HCT116 (cell line): ENCODE measurements around the gene KPNA3. TPM values are rescaled to one million over a fixed set of nuclear protein-coding genes. Genes with fewer than 3 reads are reported as not detected.

Source experiments
- ATAC-seq: fragments of 200-7000 bp; cut with Tn5 transposase; 2 replicates; pipeline ENCODE4 v1.9.1; 2020; ENCODE audit warnings: mild to moderate bottlenecking, moderate library complexity
- BruUV-seq: library from RNA; stranded (reverse); fragments of 400-500 nt; replicated peaks from 2 replicates; lab custom pipeline; 2021; lab: Mats Ljungman, UMichigan
- CTCF ChIA-PET: fragments of 300-600 bp; sonication (Branson Sonifier 250); formaldehyde crosslinking; loops from one replicate; lab custom pipeline; 2021; ENCODE audit warnings: antibody characterized with exemption; lab: Charles Lee
- POLR2A ChIA-PET: fragments of 300-600, 350-600 bp; sonication (Branson Sonifier 250); formaldehyde crosslinking; loops from one replicate; lab custom pipeline; 2021; ENCODE audit warnings: antibody characterized with exemption; lab: Charles Lee
- RAD21 ChIA-PET, 2 experiments: fragments of 300-600 bp; sonication (Branson Sonifier 250); formaldehyde crosslinking; loops; one replicate each; lab custom pipeline; 2023; ENCODE audit warnings: low total read pairs in 2 of 2; ENCODE audit not compliant: uncharacterized antibody in 2 of 2, unreplicated experiment in 2 of 2, low non-redundant PET in 1 of 2; lab: Charles Lee
- DNase-seq: peaks from one replicate; pipeline ENCODE4 v3.0.0-alpha.2; 2010; ENCODE audit warnings: low read depth, low spot score
- H2AFZ ChIP-seq: fragments of 200-600 bp; shearing (Covaris generic), sonication (generic); 2 replicates; pipeline ENCODE4 v1.6.1; 2017; ENCODE audit warnings: low read depth, mixed run types, mixed read lengths, antibody characterized with exemption, low read length; ENCODE audit not compliant: poor library complexity, severe bottlenecking
- H3K27ac ChIP-seq: 2 replicates; pipeline ENCODE4 v1.5.1; 2012; ENCODE audit warnings: low read depth, low read length
- H3K27me3 ChIP-seq: fragments of 200-600 bp; sonication (generic); 2 replicates; pipeline ENCODE4 v1.6.1; 2016; ENCODE audit warnings: mixed run types, low read length, mixed read lengths; ENCODE audit not compliant: insufficient read depth
- H3K36me3 ChIP-seq, 2 experiments: fragments of 200-500 bp in 1 of 2; fragments of 200-600 bp in 1 of 2; sonication (Bioruptor generic) in 1 of 2; sonication (generic) in 1 of 2; 2 replicates each; pipeline versions ENCODE4 v1.5.1 to v1.6.1; 2014 to 2016; ENCODE audit warnings: low read length in 2 of 2, inconsistent platforms in 1 of 2, mixed read lengths in 1 of 2, mixed run types in 1 of 2; ENCODE audit not compliant: insufficient read depth in 2 of 2, control insufficient read depth in 1 of 2
- H3K4me1 ChIP-seq, 2 experiments: fragments of 200-600 bp in 1 of 2; sonication (generic) in 1 of 2; 2 replicates each; pipeline versions ENCODE4 v1.5.1 to v1.6.1; 2012 to 2017; ENCODE audit warnings: low read length in 2 of 2, inconsistent platforms in 1 of 2, mild to moderate bottlenecking in 1 of 2, mixed read lengths in 1 of 2, mixed run types in 1 of 2, moderate library complexity in 1 of 2; ENCODE audit not compliant: insufficient read depth in 2 of 2, control insufficient read depth in 1 of 2
- H3K4me2 ChIP-seq: fragments of 200-600 bp; sonication (generic); 2 replicates; pipeline ENCODE4 v1.6.1; 2017; ENCODE audit warnings: mixed run types, low read length, mixed read lengths
- H3K4me3 ChIP-seq, 2 experiments: fragments of 200-600 bp in 1 of 2; sonication (generic) in 1 of 2; replicated peaks in 1 of 2; 2 replicates each; pipeline ENCODE4 v1.5.1; 2011 to 2016; ENCODE audit warnings: low read length in 2 of 2, control low read depth in 1 of 2, low read depth in 1 of 2, mild to moderate bottlenecking in 1 of 2, mixed read lengths in 1 of 2, mixed run types in 1 of 2
- H3K79me2 ChIP-seq: fragments of 200-600 bp; sonication (generic); 2 replicates; pipeline ENCODE4 v1.6.1; 2017; ENCODE audit warnings: mild to moderate bottlenecking, mixed run types, low read length, moderate library complexity, mixed read lengths; ENCODE audit not compliant: insufficient read depth
- H3K9ac ChIP-seq: fragments of 200-600 bp; sonication (generic); 2 replicates; pipeline ENCODE4 v1.6.1; 2016; ENCODE audit warnings: low read length, mixed read lengths
- H3K9me2 ChIP-seq: fragments of 200-600 bp; sonication (generic), shearing (Covaris generic); 2 replicates; pipeline ENCODE4 v1.6.1; 2017; ENCODE audit warnings: mixed run types, mild to moderate bottlenecking, moderate library complexity; ENCODE audit not compliant: insufficient read depth
- H3K9me3 ChIP-seq, 2 experiments: fragments of 200-500 bp in 1 of 2; fragments of 200-600 bp in 1 of 2; sonication (Bioruptor generic) in 1 of 2; sonication (generic) in 1 of 2; 2 replicates each; pipeline ENCODE4 v1.6.1; 2014 to 2017; ENCODE audit warnings: low read length in 2 of 2, mixed read lengths in 2 of 2, inconsistent platforms in 1 of 2, low read depth in 1 of 2, mild to moderate bottlenecking in 1 of 2, mixed run types in 1 of 2, moderate library complexity in 1 of 2; ENCODE audit not compliant: control insufficient read depth in 1 of 2, insufficient read depth in 1 of 2
- H4K20me1 ChIP-seq: fragments of 200-600 bp; sonication (generic), shearing (Covaris generic); 2 replicates; pipeline ENCODE4 v1.6.1; 2017; ENCODE audit warnings: mixed run types, mild to moderate bottlenecking, moderate library complexity; ENCODE audit not compliant: insufficient read depth
- EGR1 ChIP-seq: IDR thresholded peaks from 2 replicates; pipeline ENCODE4 v1.6.1; 2012; ENCODE audit warnings: low read depth
- POLR2A ChIP-seq: IDR thresholded peaks from 2 replicates; pipeline ENCODE4 v1.7.0; 2011; ENCODE audit warnings: borderline replicate concordance; ENCODE audit not compliant: insufficient read depth, insufficient read length; ENCODE audit errors: extremely low read depth
- POLR2AphosphoS5 ChIP-seq: IDR thresholded peaks from 2 replicates; pipeline ENCODE4 v1.6.1; 2011; ENCODE audit warnings: mild to moderate bottlenecking, low read depth, low read length, moderate library complexity
- RAD21 ChIP-seq: IDR thresholded peaks from 2 replicates; pipeline ENCODE4 v1.6.1; 2012; ENCODE audit warnings: low read depth, mild to moderate bottlenecking
- SIN3A ChIP-seq: IDR thresholded peaks from 2 replicates; pipeline ENCODE4 v1.6.1; 2012; ENCODE audit warnings: low read depth
- SP1 ChIP-seq: IDR thresholded peaks from 2 replicates; pipeline ENCODE4 v1.6.1; 2012; ENCODE audit warnings: low read depth
- TCF7L2 ChIP-seq: IDR thresholded peaks from 2 replicates; pipeline ENCODE4 v1.7.0; 2011; ENCODE audit warnings: borderline replicate concordance, inconsistent platforms; ENCODE audit not compliant: insufficient read depth, insufficient read length; ENCODE audit errors: extremely low read depth
- YY1 ChIP-seq: IDR thresholded peaks from 2 replicates; pipeline ENCODE4 v1.6.1; 2011; ENCODE audit warnings: low read length, low read depth, moderate library complexity, mild to moderate bottlenecking; ENCODE audit not compliant: insufficient replicate concordance; ENCODE audit errors: extremely low read depth
- ZFX ChIP-seq: fragments of 450-650 bp; IDR thresholded peaks from 2 replicates; pipeline ENCODE4 v1.6.1; 2017
- intact Hi-C: fragments of 100-400 bp; cut with micrococcal nuclease; formaldehyde crosslinking; loops from 2 replicates; pipeline ENCODE4 v1.10.0; 2022
- total RNA-seq: library from RNA; stranded (reverse); gene quantifications from one replicate; pipeline ENCODE4 v1.2.1, GENCODE V29; 2021; ENCODE audit not compliant: unreplicated experiment
- TF ChIP-seq, protein P1 (sequence below): IDR thresholded peaks from 2 replicates; pipeline ENCODE4 v1.6.1; 2012; ENCODE audit warnings: low read depth
- TF ChIP-seq, protein P2 (sequence below): IDR thresholded peaks from 2 replicates; pipeline ENCODE4 v1.6.1; 2012
- TF ChIP-seq, protein P3 (sequence below): IDR thresholded peaks from 2 replicates; pipeline ENCODE4 v1.6.1; 2012
- TF ChIP-seq, protein P4 (sequence below): IDR thresholded peaks from 2 replicates; pipeline ENCODE4 v1.6.1; 2011; ENCODE audit warnings: mild to moderate bottlenecking, low read length, moderate library complexity; ENCODE audit not compliant: insufficient replicate concordance; ENCODE audit errors: extremely low read depth

Gene KPNA3
- total RNA-seq, 1 experiment from 2014 or later: 45.0 TPM

DNA sequence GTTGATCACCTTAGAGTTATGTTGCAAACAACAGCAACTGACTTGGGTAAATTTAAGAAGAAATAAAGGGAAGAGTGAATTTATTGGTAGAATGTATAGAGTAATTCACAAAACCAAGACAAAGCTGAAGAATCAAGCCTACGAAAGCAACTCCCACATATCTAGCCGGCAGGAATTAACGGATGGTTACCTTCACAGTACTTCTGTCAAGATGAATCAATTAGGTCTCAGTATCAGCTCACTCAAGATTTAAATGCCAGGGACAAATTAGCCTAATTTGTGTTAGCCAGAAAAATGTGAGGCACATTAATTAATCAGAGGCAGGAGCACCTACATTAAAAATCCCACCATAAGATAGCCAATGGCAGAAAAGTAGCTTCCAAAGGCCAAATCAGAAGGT lies 10.7 kb downstream of the KPNA3 start:
- CTCF ChIA-PET: no interaction called here
- intact Hi-C loops: no loop called here
- Histone ChIP-seq H4K20me1 (peaks cover 19% of the 10 kb centered on the region; the same call in 1 of the 2 replicates), H3K9me2 (no peaks in the 10 kb centered on the region), H3K4me1 (no peaks in the 10 kb centered on the region), H3K4me2 (no peak overlapping the region), H3K9ac (no peak overlapping the region), H3K4me3 (no peak overlapping the region), H3K27ac (no peak overlapping the region), H3K36me3 (no peaks in the 10 kb centered on the region), H2AFZ (no peak overlapping the region), H3K79me2 (peaks cover 99% of the 10 kb centered on the region), H3K27me3 (no peaks in the 10 kb centered on the region), H3K9me3 (no peaks in the 10 kb centered on the region)
- BruUV-seq: no TSS peak
- POLR2A ChIA-PET: interaction anchor here (1.7 kb wide), 1 partner anchor 11 kb away, joined by 3 read pairs; the partner anchor contains the start of gene KPNA3
- DNase-seq: no peak
- ATAC-seq: no peak
- TF ChIP-seq ZFX: no peak
- no peak for TF ChIP-seq SP1
- TF ChIP-seq, protein P1, sequence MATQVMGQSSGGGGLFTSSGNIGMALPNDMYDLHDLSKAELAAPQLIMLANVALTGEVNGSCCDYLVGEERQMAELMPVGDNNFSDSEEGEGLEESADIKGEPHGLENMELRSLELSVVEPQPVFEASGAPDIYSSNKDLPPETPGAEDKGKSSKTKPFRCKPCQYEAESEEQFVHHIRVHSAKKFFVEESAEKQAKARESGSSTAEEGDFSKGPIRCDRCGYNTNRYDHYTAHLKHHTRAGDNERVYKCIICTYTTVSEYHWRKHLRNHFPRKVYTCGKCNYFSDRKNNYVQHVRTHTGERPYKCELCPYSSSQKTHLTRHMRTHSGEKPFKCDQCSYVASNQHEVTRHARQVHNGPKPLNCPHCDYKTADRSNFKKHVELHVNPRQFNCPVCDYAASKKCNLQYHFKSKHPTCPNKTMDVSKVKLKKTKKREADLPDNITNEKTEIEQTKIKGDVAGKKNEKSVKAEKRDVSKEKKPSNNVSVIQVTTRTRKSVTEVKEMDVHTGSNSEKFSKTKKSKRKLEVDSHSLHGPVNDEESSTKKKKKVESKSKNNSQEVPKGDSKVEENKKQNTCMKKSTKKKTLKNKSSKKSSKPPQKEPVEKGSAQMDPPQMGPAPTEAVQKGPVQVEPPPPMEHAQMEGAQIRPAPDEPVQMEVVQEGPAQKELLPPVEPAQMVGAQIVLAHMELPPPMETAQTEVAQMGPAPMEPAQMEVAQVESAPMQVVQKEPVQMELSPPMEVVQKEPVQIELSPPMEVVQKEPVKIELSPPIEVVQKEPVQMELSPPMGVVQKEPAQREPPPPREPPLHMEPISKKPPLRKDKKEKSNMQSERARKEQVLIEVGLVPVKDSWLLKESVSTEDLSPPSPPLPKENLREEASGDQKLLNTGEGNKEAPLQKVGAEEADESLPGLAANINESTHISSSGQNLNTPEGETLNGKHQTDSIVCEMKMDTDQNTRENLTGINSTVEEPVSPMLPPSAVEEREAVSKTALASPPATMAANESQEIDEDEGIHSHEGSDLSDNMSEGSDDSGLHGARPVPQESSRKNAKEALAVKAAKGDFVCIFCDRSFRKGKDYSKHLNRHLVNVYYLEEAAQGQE: no peak
- TF ChIP-seq TCF7L2: no peak
- TF ChIP-seq POLR2A: no peak
- no peak for TF ChIP-seq EGR1
- TF ChIP-seq, protein P2, sequence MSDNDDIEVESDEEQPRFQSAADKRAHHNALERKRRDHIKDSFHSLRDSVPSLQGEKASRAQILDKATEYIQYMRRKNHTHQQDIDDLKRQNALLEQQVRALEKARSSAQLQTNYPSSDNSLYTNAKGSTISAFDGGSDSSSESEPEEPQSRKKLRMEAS: no peak
- no peak for TF ChIP-seq POLR2AphosphoS5
- TF ChIP-seq RAD21: no peak
- no peak for TF ChIP-seq YY1
- TF ChIP-seq, protein P3, sequence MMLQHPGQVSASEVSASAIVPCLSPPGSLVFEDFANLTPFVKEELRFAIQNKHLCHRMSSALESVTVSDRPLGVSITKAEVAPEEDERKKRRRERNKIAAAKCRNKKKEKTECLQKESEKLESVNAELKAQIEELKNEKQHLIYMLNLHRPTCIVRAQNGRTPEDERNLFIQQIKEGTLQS: no peak
- TF ChIP-seq, protein P4, sequence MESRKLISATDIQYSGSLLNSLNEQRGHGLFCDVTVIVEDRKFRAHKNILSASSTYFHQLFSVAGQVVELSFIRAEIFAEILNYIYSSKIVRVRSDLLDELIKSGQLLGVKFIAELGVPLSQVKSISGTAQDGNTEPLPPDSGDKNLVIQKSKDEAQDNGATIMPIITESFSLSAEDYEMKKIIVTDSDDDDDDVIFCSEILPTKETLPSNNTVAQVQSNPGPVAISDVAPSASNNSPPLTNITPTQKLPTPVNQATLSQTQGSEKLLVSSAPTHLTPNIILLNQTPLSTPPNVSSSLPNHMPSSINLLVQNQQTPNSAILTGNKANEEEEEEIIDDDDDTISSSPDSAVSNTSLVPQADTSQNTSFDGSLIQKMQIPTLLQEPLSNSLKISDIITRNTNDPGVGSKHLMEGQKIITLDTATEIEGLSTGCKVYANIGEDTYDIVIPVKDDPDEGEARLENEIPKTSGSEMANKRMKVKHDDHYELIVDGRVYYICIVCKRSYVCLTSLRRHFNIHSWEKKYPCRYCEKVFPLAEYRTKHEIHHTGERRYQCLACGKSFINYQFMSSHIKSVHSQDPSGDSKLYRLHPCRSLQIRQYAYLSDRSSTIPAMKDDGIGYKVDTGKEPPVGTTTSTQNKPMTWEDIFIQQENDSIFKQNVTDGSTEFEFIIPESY: no peak
- TF ChIP-seq SIN3A: no peak
- RAD21 ChIA-PET: no interaction called here
